CD4-positive, alpha-beta T cell treated with Interleukin-17A for 4 hours (primary cell): ENCODE measurements around the gene CHCHD6.

Experiments
- DNase-seq: peaks from one replicate; pipeline ENCODE4 v3.0.0-alpha.2; 2020; ENCODE audit warnings: mixed read lengths

The CHCHD6 gene

GRCh38 chr3:126963261-126964190 lies 259.5 kb downstream of the CHCHD6 start:
- DNase-seq, result no peak

GRCh38 chr3:126964261-126964660 lies 260.2 kb downstream of the CHCHD6 start:
- no peak for DNase-seq

GRCh38 chr3:126964950-126965349 lies 260.9 kb downstream of the CHCHD6 start:
- no peak for DNase-seq

GRCh38 chr3:126965526-126966080 lies 261.6 kb downstream of the CHCHD6 start:
- DNase-seq, result no peak

- no peak for DNase-seq
These were observed 263.3 kb downstream of the CHCHD6 start for GRCh38 chr3:126967386-126967785.

- DNase-seq, result no peak
These were observed 264.7 kb downstream of the CHCHD6 start for GRCh38 chr3:126968391-126969390.

GRCh38 chr3:126969586-126969985 lies 265.5 kb downstream of the CHCHD6 start:
- DNase-seq, result no peak

GRCh38 chr3:126970101-126970500 lies 266.1 kb downstream of the CHCHD6 start:
- no peak for DNase-seq

GRCh38 chr3:126970921-126971320 lies 266.9 kb downstream of the CHCHD6 start:
- DNase-seq, result no peak

GRCh38 chr3:126971891-126972351 lies 267.9 kb downstream of the CHCHD6 start:
- DNase-seq, result no peak

- DNase-seq, result no peak
These were observed 268.8 kb downstream of the CHCHD6 start for GRCh38 chr3:126972866-126973265.

- DNase-seq, result no peak
These were observed 269.8 kb downstream of the CHCHD6 start for GRCh38 chr3:126973814-126974213.

GRCh38 chr3:126974756-126975155 lies 270.7 kb downstream of the CHCHD6 start:
- no peak for DNase-seq

GRCh38 chr3:126976906-126977305 lies 272.9 kb downstream of the CHCHD6 start:
- no peak for DNase-seq

- no peak for DNase-seq
These were observed 273.8 kb downstream of the CHCHD6 start for GRCh38 chr3:126977821-126978220.

- DNase-seq, result no peak
These were observed 274.3 kb downstream of the CHCHD6 start for GRCh38 chr3:126978291-126978690.

GRCh38 chr3:126979046-126979628 lies 275.1 kb downstream of the CHCHD6 start:
- DNase-seq, result no peak

GRCh38 chr3:126980266-126980811 lies 276.3 kb downstream of the CHCHD6 start:
- no peak for DNase-seq

GRCh38 chr3:126982126-126982470 lies 278.1 kb downstream of the CHCHD6 start:
- peak; percentile 60 for DNase-seq

GRCh38 chr3:126982471-126983175 lies 278.6 kb downstream of the CHCHD6 start, which contains the start of gene PLXNA1:
Gene PLXNA1 (plus strand): TSS chr3:126983115. CDS start chr3:126988594, 5,479 bp downstream.
- DNase-seq, result peak; percentile 88

GRCh38 chr3:126983276-126983652 lies 279.2 kb downstream of the CHCHD6 start:
- peak; percentile 30 for DNase-seq
